ENCODE data around the gene NUTM1. TPM values are rescaled to one million over a fixed set of nuclear protein-coding genes. Genes with fewer than 3 reads are reported as not detected.
"Not testable (repeated sequence)": the region's sequence is repeated elsewhere in the genome, so short reads cannot be mapped to it uniquely, and the experiment has no call there.

NUTM1 gene
- total RNA-seq, 1 experiment from 2014 or later: 0.46 TPM

GRCh38 chr15:34339946-34340345 is 3.2 kb upstream of the NUTM1 start (continued):
- TF ChIP-seq MLX (CRISPR knock-in tag; IDR thresholded peaks at IDR 0.05) (no peak), USF1 (CRISPR knock-in tag; IDR thresholded peaks at IDR 0.05) (no peak), MYBL2 (CRISPR knock-in tag; IDR thresholded peaks at IDR 0.05) (no peak), ETV6 (CRISPR knock-in tag; IDR thresholded peaks at IDR 0.05) (no peak), GRHL2 (CRISPR knock-in tag; IDR thresholded peaks at IDR 0.05; ENCODE audit: insufficient replicate concordance, severe bottlenecking) (no peak)

- Mint-ChIP-seq H3K27ac (peak overlapping the region; percentile 85), H3K4me3 (no peak overlapping the region; the same call in none of the 2 replicates), H3K4me1 (peaks cover 35% of the 10 kb centered on the region), H3K36me3 (peaks cover 25% of the 10 kb centered on the region), H3K9me3 (no peaks in the 10 kb centered on the region), H3K27me3 (ENCODE audit: low read depth) (peaks cover 6% of the 10 kb centered on the region)
- DNase-seq (ENCODE audit: low spot score) (no peak), ATAC-seq (no peak)
- CTCF ChIA-PET: no interaction called here
- POLR2A ChIA-PET: interaction anchor here (1.6 kb wide), 1 partner anchor 13 kb away, joined by 4 read pairs; no protein-coding TSS in a partner anchor
- no peak for TF ChIP-seq ZNF232 (CRISPR knock-in tag; IDR thresholded peaks at IDR 0.05)
- TF ChIP-seq ARID4B (CRISPR knock-in tag; IDR thresholded peaks at IDR 0.05; ENCODE audit: borderline replicate concordance): 0 out of 2 replicates have a peak, but pooled peaks have one; percentile 14
- TF ChIP-seq SMAD3 (CRISPR knock-in tag; IDR thresholded peaks at IDR 0.05; ENCODE audit: borderline replicate concordance): no peak
- no peak for TF ChIP-seq CDX4 (CRISPR knock-in tag; IDR thresholded peaks at IDR 0.05; ENCODE audit: borderline replicate concordance)
- TF ChIP-seq MLX (CRISPR knock-in tag; IDR thresholded peaks at IDR 0.05): no peak
- no peak for TF ChIP-seq ZBTB21 (CRISPR knock-in tag; IDR thresholded peaks at IDR 0.05; ENCODE audit: borderline replicate concordance)
Measured at GRCh38 chr15:34341381-34342212, 1.5 kb upstream of the NUTM1 start.

GRCh38 chr15:34342213-34342736 is 840 bp upstream of the NUTM1 start:
- ATAC-seq; H3K4me3 Mint-ChIP-seq; H3K27me3 Mint-ChIP-seq (ENCODE audit: low read depth); H3K9me3 Mint-ChIP-seq; DNase-seq (ENCODE audit: low spot score): not testable (repeated sequence)
- peak overlapping the region; percentile 85 for H3K27ac Mint-ChIP-seq
- peaks cover 30% of the 10 kb centered on the region for H3K4me1 Mint-ChIP-seq
- POLR2A ChIA-PET: interaction anchor here (0.9 to 1.6 kb wide), 4 partner anchors 14 to 246 kb away, joined by 3 to 8 read pairs (median 5); partner anchors contain the start of gene LPCAT4
- CTCF ChIA-PET: interaction anchor here (0.6 to 2.1 kb wide), 10 partner anchors 16 to 233 kb away, joined by 4 to 27 read pairs (median 5); partner anchors contain the start of gene LPCAT4
- peaks cover 25% of the 10 kb centered on the region for H3K36me3 Mint-ChIP-seq
